Parathyroid adenoma (tissue), 2 donors: Measurements from ENCODE around the gene PHAX.
"Not testable (repeated sequence)": the region's sequence is repeated elsewhere in the genome, so short reads cannot be mapped to it uniquely, and the experiment has no call there.

Experiments used
- H2AFZ ChIP-seq: fragments of 300-600 bp; sonication (generic); one replicate; pipeline ENCODE4 v1.7.0; 2017; ENCODE audit warnings: antibody characterized with exemption, mild to moderate bottlenecking
- H3K27ac ChIP-seq: fragments of 300-600 bp; sonication (generic); one replicate; pipeline ENCODE4 v1.7.0; 2017
- H3K27me3 ChIP-seq: fragments of 300-600 bp; sonication (generic); one replicate; pipeline ENCODE4 v1.7.0; 2017; ENCODE audit warnings: low read length; ENCODE audit not compliant: control insufficient read depth, insufficient read depth
- H3K36me3 ChIP-seq: fragments of 300-600 bp; sonication (generic); one replicate; pipeline ENCODE4 v1.7.0; 2017; ENCODE audit warnings: low read length; ENCODE audit not compliant: control insufficient read depth, insufficient read depth
- H3K4me1 ChIP-seq: fragments of 300-600 bp; sonication (generic); one replicate; pipeline ENCODE4 v1.7.0; 2017; ENCODE audit warnings: control low read depth
- H3K4me2 ChIP-seq: fragments of 300-600 bp; sonication (generic); one replicate; pipeline ENCODE4 v1.7.0; 2017; ENCODE audit warnings: low read length
- H3K4me3 ChIP-seq: fragments of 300-600 bp; sonication (generic); one replicate; pipeline ENCODE4 v1.7.0; 2017; ENCODE audit warnings: low read depth, low read length
- H3K79me2 ChIP-seq: fragments of 300-600 bp; sonication (generic); one replicate; pipeline ENCODE4 v1.7.0; 2017; ENCODE audit warnings: control low read depth
- H3K9ac ChIP-seq: fragments of 300-600 bp; sonication (generic); one replicate; pipeline ENCODE4 v1.7.0; 2017; ENCODE audit warnings: mild to moderate bottlenecking
- H3K9me3 ChIP-seq: fragments of 300-600 bp; sonication (generic); one replicate; pipeline ENCODE4 v1.7.0; 2017; ENCODE audit warnings: low read length; ENCODE audit not compliant: control insufficient read depth
- TF ChIP-seq, protein P1 (sequence below): fragments of 300-600 bp; sonication (generic); IDR thresholded peaks from one replicate; pipeline ENCODE4 v1.7.0; 2017; ENCODE audit warnings: antibody characterized with exemption, mild to moderate bottlenecking
- donor health status: primary hyperparathyroidism.

Gene PHAX

GRCh38 chr5:126615286-126615685 is 14.5 kb downstream of the PHAX start:
- no peaks in the 10 kb centered on the region for H3K36me3 ChIP-seq
- peaks cover 20% of the 10 kb centered on the region for H3K79me2 ChIP-seq
- H3K9ac ChIP-seq, result no peak overlapping the region

DNA sequence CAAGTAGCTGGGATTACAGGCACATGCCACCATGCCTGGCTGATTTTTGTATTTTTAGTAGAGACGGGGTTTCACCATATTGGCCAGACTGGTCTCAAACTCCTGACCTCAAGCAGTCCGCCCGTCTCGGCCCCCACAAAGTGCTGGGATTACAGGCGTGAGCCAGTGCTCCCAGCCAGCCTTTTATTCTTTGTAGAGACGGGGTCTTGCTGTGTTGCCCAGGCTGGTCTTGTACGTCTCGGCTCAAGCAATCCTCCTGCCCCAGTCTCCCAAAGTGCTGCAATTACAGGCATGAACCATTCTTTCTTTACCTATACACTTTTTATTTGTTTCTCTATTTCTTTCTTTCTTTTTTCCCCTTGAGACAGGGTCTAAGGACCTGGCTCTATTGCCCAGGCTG is 16.9 kb downstream of the PHAX start:
- not testable (repeated sequence) for H3K4me3 ChIP-seq, H3K36me3 ChIP-seq, H2AFZ ChIP-seq, H3K27me3 ChIP-seq, H3K79me2 ChIP-seq, H3K27ac ChIP-seq, H3K9ac ChIP-seq, H3K4me1 ChIP-seq, H3K9me3 ChIP-seq, H3K4me2 ChIP-seq

More at GRCh38 chr5:126615286-126615685, 14.5 kb downstream of the PHAX start:
- Histone ChIP-seq H3K4me3 (no peak overlapping the region), H3K27ac (no peak overlapping the region), H3K4me2 (no peak overlapping the region), H2AFZ (no peak overlapping the region), H3K27me3 (no peaks in the 10 kb centered on the region), H3K4me1 (no peaks in the 10 kb centered on the region), H3K9me3 (no peaks in the 10 kb centered on the region)
- TF ChIP-seq, protein P1, sequence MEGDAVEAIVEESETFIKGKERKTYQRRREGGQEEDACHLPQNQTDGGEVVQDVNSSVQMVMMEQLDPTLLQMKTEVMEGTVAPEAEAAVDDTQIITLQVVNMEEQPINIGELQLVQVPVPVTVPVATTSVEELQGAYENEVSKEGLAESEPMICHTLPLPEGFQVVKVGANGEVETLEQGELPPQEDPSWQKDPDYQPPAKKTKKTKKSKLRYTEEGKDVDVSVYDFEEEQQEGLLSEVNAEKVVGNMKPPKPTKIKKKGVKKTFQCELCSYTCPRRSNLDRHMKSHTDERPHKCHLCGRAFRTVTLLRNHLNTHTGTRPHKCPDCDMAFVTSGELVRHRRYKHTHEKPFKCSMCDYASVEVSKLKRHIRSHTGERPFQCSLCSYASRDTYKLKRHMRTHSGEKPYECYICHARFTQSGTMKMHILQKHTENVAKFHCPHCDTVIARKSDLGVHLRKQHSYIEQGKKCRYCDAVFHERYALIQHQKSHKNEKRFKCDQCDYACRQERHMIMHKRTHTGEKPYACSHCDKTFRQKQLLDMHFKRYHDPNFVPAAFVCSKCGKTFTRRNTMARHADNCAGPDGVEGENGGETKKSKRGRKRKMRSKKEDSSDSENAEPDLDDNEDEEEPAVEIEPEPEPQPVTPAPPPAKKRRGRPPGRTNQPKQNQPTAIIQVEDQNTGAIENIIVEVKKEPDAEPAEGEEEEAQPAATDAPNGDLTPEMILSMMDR, result no peak

GRCh38 chr5:126619781-126620180 is 19.0 kb downstream of the PHAX start:
- Histone ChIP-seq H3K9me3 (no peaks in the 10 kb centered on the region), H3K4me3 (no peak overlapping the region), H3K4me2 (no peak overlapping the region), H3K79me2 (no peaks in the 10 kb centered on the region), H2AFZ (no peak overlapping the region), H3K27me3 (no peaks in the 10 kb centered on the region), H3K4me1 (no peaks in the 10 kb centered on the region), H3K36me3 (no peaks in the 10 kb centered on the region), H3K27ac (no peak overlapping the region), H3K9ac (no peak overlapping the region)
- TF ChIP-seq, protein P1, result no peak

GRCh38 chr5:126624534-126624933 is 23.8 kb downstream of the PHAX start:
- no peaks in the 10 kb centered on the region for H3K9me3 ChIP-seq
- H3K27ac ChIP-seq, result no peak overlapping the region
- no peaks in the 10 kb centered on the region for H3K27me3 ChIP-seq
- H3K36me3 ChIP-seq, result no peaks in the 10 kb centered on the region
- no peak overlapping the region for H3K9ac ChIP-seq
- H3K4me1 ChIP-seq, result peaks cover 3% of the 10 kb centered on the region
- no peak overlapping the region for H3K4me3 ChIP-seq
- no peak overlapping the region for H3K4me2 ChIP-seq
- H2AFZ ChIP-seq, result no peak overlapping the region
- TF ChIP-seq, protein P1, result no peak
- no peaks in the 10 kb centered on the region for H3K79me2 ChIP-seq

DNA sequence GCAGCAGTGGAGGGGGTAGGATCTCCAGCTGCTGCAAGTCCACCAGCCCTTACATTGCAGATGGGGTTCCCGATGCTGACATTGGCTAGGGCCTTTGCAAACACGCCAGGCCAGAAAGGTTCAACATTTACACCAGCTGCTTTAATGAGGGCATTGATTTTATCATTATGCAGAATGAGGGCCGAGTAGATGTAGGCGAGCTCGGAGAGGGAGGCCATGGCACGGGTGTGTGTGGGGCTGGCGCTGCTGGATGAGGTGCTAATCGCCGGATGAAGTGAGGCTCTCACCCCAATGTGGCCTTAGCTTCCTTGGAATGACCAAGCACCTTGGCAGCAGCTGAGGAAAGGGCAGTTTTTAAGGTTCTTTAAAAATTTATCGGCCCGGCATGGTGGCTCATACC is 27.4 kb downstream of the PHAX start:
- H3K4me1 ChIP-seq, result peaks cover 3% of the 10 kb centered on the region
- no peaks in the 10 kb centered on the region for H3K79me2 ChIP-seq
- no peak overlapping the region for H3K4me2 ChIP-seq
- H3K9me3 ChIP-seq, result no peaks in the 10 kb centered on the region
- H3K36me3 ChIP-seq, result no peaks in the 10 kb centered on the region
- no peaks in the 10 kb centered on the region for H3K27me3 ChIP-seq
- no peak overlapping the region for H2AFZ ChIP-seq
- H3K27ac ChIP-seq, result no peak overlapping the region
- no peak overlapping the region for H3K9ac ChIP-seq
- TF ChIP-seq, protein P1, result no peak
- no peak overlapping the region for H3K4me3 ChIP-seq
